PC-3 (cell line): Measurements from ENCODE around the gene CNTD1.

Experiments
- EZH2 ChIP-seq: fragments of 300-600 bp; sonication (generic); IDR thresholded peaks from one replicate; pipeline ENCODE4 v1.6.1; 2017; ENCODE audit warnings: antibody characterized with exemption, mild to moderate bottlenecking, low read length; ENCODE audit not compliant: unreplicated experiment
- EZH2phosphoT487 ChIP-seq: fragments of 300-600 bp; sonication (generic); IDR thresholded peaks from 2 replicates; pipeline ENCODE4 v1.6.1; 2018; ENCODE audit warnings: mild to moderate bottlenecking, antibody characterized with exemption, low read length, borderline replicate concordance
- TF ChIP-seq, protein P1 (sequence below): fragments of 300-600 bp; sonication (generic); conservative IDR thresholded peaks from 2 replicates; pipeline ENCODE4 v1.5.1; 2017; ENCODE audit warnings: antibody characterized with exemption, low read depth, mild to moderate bottlenecking, low read length

DNA sequence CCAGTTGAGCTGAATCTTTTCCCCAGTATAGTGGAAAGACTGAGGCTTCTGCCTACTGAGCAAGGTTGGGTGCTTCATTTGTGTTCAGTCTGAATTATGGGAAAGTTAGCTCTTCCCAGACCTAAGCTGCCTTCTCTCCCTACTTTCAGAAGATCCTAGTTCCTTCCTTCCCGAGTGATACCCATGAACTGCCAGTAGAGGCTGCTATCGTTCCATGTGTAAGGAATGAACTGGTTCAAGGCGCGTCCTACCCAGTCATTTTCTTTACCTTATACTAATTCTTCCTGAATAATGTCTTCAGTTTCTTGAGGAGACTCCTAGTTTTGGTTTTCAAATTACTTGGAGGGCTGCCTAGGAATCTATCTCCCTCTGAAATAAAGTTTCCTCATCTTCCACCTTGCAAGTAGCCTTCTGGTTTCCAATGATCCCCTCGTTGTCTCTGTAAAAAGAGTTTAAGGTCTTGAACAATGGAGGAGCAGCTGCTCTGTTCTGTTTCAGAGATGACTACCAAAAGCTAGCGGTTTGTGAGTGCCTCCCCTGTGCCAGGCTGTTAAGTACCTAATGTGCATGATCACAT, 44.8 kb downstream of the CNTD1 start:
- TF ChIP-seq EZH2phosphoT487, result no peak
- TF ChIP-seq, protein P1, sequence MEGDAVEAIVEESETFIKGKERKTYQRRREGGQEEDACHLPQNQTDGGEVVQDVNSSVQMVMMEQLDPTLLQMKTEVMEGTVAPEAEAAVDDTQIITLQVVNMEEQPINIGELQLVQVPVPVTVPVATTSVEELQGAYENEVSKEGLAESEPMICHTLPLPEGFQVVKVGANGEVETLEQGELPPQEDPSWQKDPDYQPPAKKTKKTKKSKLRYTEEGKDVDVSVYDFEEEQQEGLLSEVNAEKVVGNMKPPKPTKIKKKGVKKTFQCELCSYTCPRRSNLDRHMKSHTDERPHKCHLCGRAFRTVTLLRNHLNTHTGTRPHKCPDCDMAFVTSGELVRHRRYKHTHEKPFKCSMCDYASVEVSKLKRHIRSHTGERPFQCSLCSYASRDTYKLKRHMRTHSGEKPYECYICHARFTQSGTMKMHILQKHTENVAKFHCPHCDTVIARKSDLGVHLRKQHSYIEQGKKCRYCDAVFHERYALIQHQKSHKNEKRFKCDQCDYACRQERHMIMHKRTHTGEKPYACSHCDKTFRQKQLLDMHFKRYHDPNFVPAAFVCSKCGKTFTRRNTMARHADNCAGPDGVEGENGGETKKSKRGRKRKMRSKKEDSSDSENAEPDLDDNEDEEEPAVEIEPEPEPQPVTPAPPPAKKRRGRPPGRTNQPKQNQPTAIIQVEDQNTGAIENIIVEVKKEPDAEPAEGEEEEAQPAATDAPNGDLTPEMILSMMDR, result peak; percentile 81
- no peak for TF ChIP-seq EZH2
